NOMO-1 (cell line): ENCODE measurements around the gene PLEKHM1.

Source experiments
- DNase-seq, 2 experiments: peaks; one replicate each; lab custom pipeline; 2025; ENCODE audit not compliant: unreplicated experiment in 2 of 2; lab: John Stamatoyannopoulos, UW

The PLEKHM1 gene

GRCh38 chr17:45429339-45430005, 61.0 kb downstream of the PLEKHM1 start:
- no peak for DNase-seq

GRCh38 chr17:45428931-45429338, 61.6 kb downstream of the PLEKHM1 start:
- peak; percentile 56 to 62 for DNase-seq

- DNase-seq, result peak; percentile 60 to 82
These were observed 62.4 kb downstream of the PLEKHM1 start for GRCh38 chr17:45428050-45428617.

GRCh38 chr17:45427181-45427835, 63.2 kb downstream of the PLEKHM1 start:
- DNase-seq, result no peak

GRCh38 chr17:45426561-45426960, 64.0 kb downstream of the PLEKHM1 start:
- no peak for DNase-seq

- DNase-seq, result no peak
These were observed 64.5 kb downstream of the PLEKHM1 start for GRCh38 chr17:45425984-45426413.

GRCh38 chr17:45425125-45425983, 65.2 kb downstream of the PLEKHM1 start:
- no peak for DNase-seq

- no peak for DNase-seq
These were observed 65.8 kb downstream of the PLEKHM1 start for GRCh38 chr17:45424769-45425124.

GRCh38 chr17:45423975-45424335, 66.6 kb downstream of the PLEKHM1 start:
- no peak for DNase-seq

- DNase-seq, result no peak
These were observed 67.1 kb downstream of the PLEKHM1 start for GRCh38 chr17:45423304-45423974.

- peak; percentile 29 to 50 for DNase-seq
These were observed 75.3 kb downstream of the PLEKHM1 start for GRCh38 chr17:45414990-45415881.

- peak; percentile 55 to 67 for DNase-seq
These were observed 77.0 kb downstream of the PLEKHM1 start for GRCh38 chr17:45413498-45413923.

- no peak for DNase-seq
These were observed 79.0 kb downstream of the PLEKHM1 start for GRCh38 chr17:45411348-45412105.

GRCh38 chr17:45410144-45411091, 80.1 kb downstream of the PLEKHM1 start:
- peak; percentile 56 to 80 for DNase-seq

- no peak for DNase-seq
These were observed 80.9 kb downstream of the PLEKHM1 start for GRCh38 chr17:45409659-45410076.

GRCh38 chr17:45408611-45409421, 81.7 kb downstream of the PLEKHM1 start:
- DNase-seq, result no peak

- DNase-seq, result peak; percentile 56 to 58
These were observed 84.4 kb downstream of the PLEKHM1 start for GRCh38 chr17:45406107-45406506.
